ENCODE results near the gene SLC25A48. TPM values are rescaled to one million over a fixed set of nuclear protein-coding genes. Genes with fewer than 3 reads are reported as not detected.

The SLC25A48 gene
- total RNA-seq, 2 experiments from 2014 or later, result not detected

- ChIA-PET CTCF (no interaction called here), POLR2A (no interaction called here)
- H3K4me3 Mint-ChIP-seq, result no peak overlapping the region
- no peaks in the 10 kb centered on the region for H3K9me3 Mint-ChIP-seq (ENCODE audit: low read depth)
- H3K36me3 Mint-ChIP-seq (ENCODE audit: low read depth), result no peaks in the 10 kb centered on the region
- no peak for DNase-seq
- no peaks in the 10 kb centered on the region for H3K4me1 Mint-ChIP-seq
- H3K27ac Mint-ChIP-seq, result no peak overlapping the region
- peaks cover 26% of the 10 kb centered on the region for H3K27me3 Mint-ChIP-seq
- no peak for ATAC-seq
- intact Hi-C loops (cut with DNase I, micrococcal nuclease), result no loop called here
Measured at GRCh38 chr5:135934939-135935338, 100.5 kb downstream of the SLC25A48 start.

- peaks cover 16% of the 10 kb centered on the region for H3K27me3 Mint-ChIP-seq
- no peak overlapping the region for H3K27ac Mint-ChIP-seq
- DNase-seq (no peak), ATAC-seq (no peak)
- POLR2A ChIA-PET, result interaction anchor here (0.7 kb wide), 1 partner anchor 62 kb away, joined by 3 read pairs; no protein-coding TSS in a partner anchor
- no peaks in the 10 kb centered on the region for H3K4me1 Mint-ChIP-seq
- no peak overlapping the region for H3K4me3 Mint-ChIP-seq
- H3K9me3 Mint-ChIP-seq (ENCODE audit: low read depth), result no peaks in the 10 kb centered on the region
- no peaks in the 10 kb centered on the region for H3K36me3 Mint-ChIP-seq (ENCODE audit: low read depth)
- CTCF ChIA-PET, result interaction anchor here (0.6 to 1.0 kb wide), 3 partner anchors 7 to 112 kb away, joined by 3 to 4 read pairs (median 3); no protein-coding TSS in a partner anchor
- intact Hi-C loops (cut with DNase I, micrococcal nuclease), result no loop called here
Measured at GRCh38 chr5:135937245-135937911, 102.9 kb downstream of the SLC25A48 start.

Small RNA genes within 50 kb of the gene (microRNA-seq; reads per million reads assigned to microRNA genes)
- gene MIR5692C1 (ENCODE audit: borderline replicate concordance), result not detected

Other genes with a start within 250 kb of the SLC25A48 start
- gene IL9, start 61.2 kb downstream of the SLC25A48 start, total RNA-seq, result 10 to 100 TPM; 47.9 to 48.1 TPM
- not detected for gene LECT2, start 120.3 kb downstream of the SLC25A48 start, total RNA-seq
- not detected for gene TGFBI, start 194.3 kb downstream of the SLC25A48 start, total RNA-seq